ENCODE data around the gene RCCD1. TPM values are rescaled to one million over a fixed set of nuclear protein-coding genes. Genes with fewer than 3 reads are reported as not detected.
A peak's percentile ranks its signal among the peaks of the same experiment; 100 is the strongest.

The RCCD1 gene
- total RNA-seq, 5 donors from 2014 or later (not counting 1 experiment from before 2014, with no cell fraction given): 5.7 to 21.2 (median 15.8) TPM

DNA sequence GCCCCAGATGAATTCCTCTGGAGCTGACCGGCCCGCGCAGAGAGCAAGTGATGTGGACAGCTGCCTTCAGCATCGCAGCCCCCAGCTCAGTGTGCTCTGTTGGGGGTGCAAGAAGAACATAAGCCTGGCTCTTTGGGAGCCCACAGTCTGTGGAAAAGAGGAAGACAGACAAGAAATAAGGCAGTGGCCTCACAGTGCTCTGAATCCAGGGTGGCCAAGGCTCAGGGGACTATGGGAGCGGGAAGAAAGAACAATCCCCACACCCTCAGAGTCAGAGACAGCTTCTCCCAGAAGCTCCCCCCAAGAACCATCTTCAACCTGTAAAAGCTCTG lies 22.1 kb upstream of the RCCD1 start:
- Histone ChIP-seq H3K27me3 (replicated peaks in 1 of 2; ENCODE audit: control insufficient read depth in 2 of 2, extremely low read depth in 1 of 2, insufficient read depth in 2 of 2, low read length in 1 of 2) (no peaks in the 10 kb centered on the region), H3K9me3 (no peaks in the 10 kb centered on the region), H3K27ac (ENCODE audit: low read length) (peak overlapping the region; percentile 93), H3K4me1 (ENCODE audit: control insufficient read depth in 1 of 2, extremely low read depth in 1 of 2, insufficient read depth in 2 of 2, low read length in 2 of 2) (peaks cover 30 to 70% of the 10 kb centered on the region in 2 experiments), H3K4me3 (ENCODE audit: control insufficient read depth in 1 of 2, extremely low read depth in 1 of 2, low read length in 1 of 2) (no peak overlapping the region), H3K36me3 (ENCODE audit: control insufficient read depth in 2 of 2, extremely low read depth in 1 of 2, insufficient read depth in 1 of 2, low read length in 1 of 2) (peaks cover 0 to 9% of the 10 kb centered on the region in 2 donors)
- peak overlapping the region; percentile 98 for H3K27ac Mint-ChIP-seq
- peaks cover 49 to 57% (median 56%) of the 10 kb centered on the region in 3 donors for H3K4me1 Mint-ChIP-seq
- no CpG with 5 or more reads among the region's 5 CpGs for WGBS (ENCODE audit: insufficient coverage)
- H3K27me3 Mint-ChIP-seq: no peaks in the 10 kb centered on the region
- H3K4me3 Mint-ChIP-seq: peak overlapping the region; percentile 90 to 97 (median 95)
- POLR2A ChIA-PET: no interaction called here
- no peaks in the 10 kb centered on the region for H3K9me3 Mint-ChIP-seq
- H3K36me3 Mint-ChIP-seq: peaks cover 3% of the 10 kb centered on the region
- ATAC-seq (replicated peaks in 1 of 4) (no peak), DNase-seq (no peak)
- CTCF ChIA-PET: interaction anchor here (0.5 to 5.4 kb wide), 21 partner anchors 8 to 1038 kb away, joined by 3 to 78 read pairs (median 4); partner anchors contain the start of genes MAN2A2 (in 2 of the 2) and RCCD1 (in 2 of the 2)

DNA sequence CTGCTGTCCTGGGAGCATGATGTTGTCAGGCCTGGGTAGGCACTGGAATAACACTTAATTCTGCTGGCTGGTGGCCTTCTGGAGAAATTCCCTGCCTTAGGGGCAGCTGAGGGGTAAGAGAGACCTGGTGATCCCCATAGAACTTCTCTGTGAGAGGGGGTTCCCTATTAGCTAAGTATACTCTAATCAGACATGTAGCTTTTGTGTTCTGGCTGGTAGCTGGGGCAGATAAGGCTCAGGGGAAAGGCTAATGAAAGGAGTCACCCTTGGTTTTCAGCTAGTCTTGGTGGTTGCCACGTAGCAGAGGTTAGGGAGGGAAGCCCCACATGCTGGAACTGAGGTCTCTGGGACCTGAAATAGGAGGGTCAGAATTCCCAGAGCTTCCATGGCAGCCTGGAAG lies 21.4 kb upstream of the RCCD1 start:
- Histone ChIP-seq H3K36me3 (ENCODE audit: control insufficient read depth in 2 of 2, extremely low read depth in 1 of 2, insufficient read depth in 1 of 2, low read length in 1 of 2) (peaks cover 0 to 15% of the 10 kb centered on the region in 2 donors), H3K4me3 (ENCODE audit: control insufficient read depth in 1 of 2, extremely low read depth in 1 of 2, low read length in 1 of 2) (no peak overlapping the region), H3K27ac (ENCODE audit: low read length) (no peak overlapping the region), H3K4me1 (ENCODE audit: control insufficient read depth in 1 of 2, extremely low read depth in 1 of 2, insufficient read depth in 2 of 2, low read length in 2 of 2) (peaks cover 30 to 70% of the 10 kb centered on the region in 2 experiments), H3K9me3 (no peaks in the 10 kb centered on the region), H3K27me3 (replicated peaks in 1 of 2; ENCODE audit: control insufficient read depth in 2 of 2, extremely low read depth in 1 of 2, insufficient read depth in 2 of 2, low read length in 1 of 2) (no peaks in the 10 kb centered on the region)
- ChIA-PET CTCF (interaction anchor here (0.5 to 5.4 kb wide), 12 partner anchors 9 to 613 kb away, joined by 3 to 78 read pairs (median 8); partner anchors contain the start of genes RCCD1 (in 2 of the 2) and MAN2A2 (in 1 of the 2)), POLR2A (no interaction called here)
- ATAC-seq (replicated peaks in 1 of 4): no peak
- DNase-seq: no peak
- no peaks in the 10 kb centered on the region for H3K27me3 Mint-ChIP-seq
- H3K4me3 Mint-ChIP-seq: peak overlapping the region; percentile 28 to 90 (median 31)
- H3K9me3 Mint-ChIP-seq: no peaks in the 10 kb centered on the region
- WGBS (ENCODE audit: insufficient coverage): 55% methylated on average over 1 of the region's 1 CpG
- peaks cover 49 to 56% (median 56%) of the 10 kb centered on the region in 3 donors for H3K4me1 Mint-ChIP-seq
- peaks cover 5% of the 10 kb centered on the region for H3K36me3 Mint-ChIP-seq
- H3K27ac Mint-ChIP-seq: peak overlapping the region; percentile 15 to 61

DNA sequence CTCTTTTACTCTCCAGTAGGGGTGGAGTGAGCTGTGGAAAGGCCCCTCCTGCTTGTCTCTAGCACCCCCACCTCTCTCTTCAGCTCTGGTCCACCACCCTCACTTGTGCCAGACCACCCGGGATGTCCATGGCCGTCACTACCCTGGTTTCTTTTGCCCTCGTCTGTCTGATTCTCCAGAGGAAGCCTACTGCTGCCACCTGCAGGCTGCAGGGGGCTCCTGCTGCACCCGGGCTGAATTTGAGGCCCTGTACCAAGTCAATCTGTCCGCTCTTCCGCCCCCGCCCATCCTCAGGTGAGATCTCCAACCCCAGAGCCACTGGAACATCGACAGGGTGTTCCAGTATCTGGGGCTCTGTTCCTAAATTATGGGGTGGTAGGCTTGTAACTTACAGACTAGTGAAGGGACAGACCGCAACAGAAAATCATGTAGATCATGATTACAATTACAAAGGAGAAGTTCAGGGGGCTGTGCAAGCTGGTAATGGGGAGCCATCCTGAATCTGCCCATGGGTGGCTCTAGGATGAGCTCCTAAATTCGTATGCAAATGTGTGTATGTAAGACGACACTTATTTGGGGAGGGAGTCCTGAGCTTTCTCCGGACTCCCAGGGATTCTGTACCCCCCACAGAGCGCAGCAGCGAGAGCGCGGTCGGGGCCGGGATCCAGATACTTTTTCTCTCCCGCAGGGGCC lies 20.3 kb upstream of the RCCD1 start:
- H3K27ac Mint-ChIP-seq: peak overlapping the region; percentile 95 to 96
- peaks cover 45 to 52% (median 50%) of the 10 kb centered on the region in 3 donors for H3K4me1 Mint-ChIP-seq
- Histone ChIP-seq H3K27me3 (replicated peaks in 1 of 2; ENCODE audit: control insufficient read depth in 2 of 2, extremely low read depth in 1 of 2, insufficient read depth in 2 of 2, low read length in 1 of 2) (no peaks in the 10 kb centered on the region), H3K27ac (ENCODE audit: low read length) (peak overlapping the region; percentile 64), H3K4me3 (ENCODE audit: control insufficient read depth in 1 of 2, extremely low read depth in 1 of 2, low read length in 1 of 2) (peak overlapping the region; percentile 53 to 79), H3K4me1 (ENCODE audit: control insufficient read depth in 1 of 2, extremely low read depth in 1 of 2, insufficient read depth in 2 of 2, low read length in 2 of 2) (peaks cover 27 to 66% of the 10 kb centered on the region in 2 experiments), H3K36me3 (ENCODE audit: control insufficient read depth in 2 of 2, extremely low read depth in 1 of 2, insufficient read depth in 1 of 2, low read length in 1 of 2) (peaks cover 4 to 21% of the 10 kb centered on the region in 2 donors), H3K9me3 (no peaks in the 10 kb centered on the region)
- DNase-seq: peak; percentile 58 to 90 (median 79)
- peaks cover 8% of the 10 kb centered on the region for H3K36me3 Mint-ChIP-seq
- no peaks in the 10 kb centered on the region for H3K9me3 Mint-ChIP-seq
- POLR2A ChIA-PET: interaction anchor here (0.7 to 1.9 kb wide), 4 partner anchors 9 to 32 kb away, joined by 3 to 7 read pairs (median 3); partner anchors contain the start of genes MAN2A2 (in 1 of the 2) and RCCD1 (in 1 of the 2)
- peak overlapping the region; percentile 69 to 89 (median 89) for H3K4me3 Mint-ChIP-seq
- WGBS (ENCODE audit: insufficient coverage): 0% methylated on average over 14 of the region's 19 CpGs
- peak; percentile 39 to 46 (median 40) for ATAC-seq (replicated peaks in 1 of 4)
- no peaks in the 10 kb centered on the region for H3K27me3 Mint-ChIP-seq
- CTCF ChIA-PET: interaction anchor here (0.6 to 5.4 kb wide), 13 partner anchors 8 to 542 kb away, joined by 3 to 78 read pairs (median 4); partner anchors contain the start of genes MAN2A2 (in 1 of the 2) and RCCD1 (in 1 of the 2)

DNA sequence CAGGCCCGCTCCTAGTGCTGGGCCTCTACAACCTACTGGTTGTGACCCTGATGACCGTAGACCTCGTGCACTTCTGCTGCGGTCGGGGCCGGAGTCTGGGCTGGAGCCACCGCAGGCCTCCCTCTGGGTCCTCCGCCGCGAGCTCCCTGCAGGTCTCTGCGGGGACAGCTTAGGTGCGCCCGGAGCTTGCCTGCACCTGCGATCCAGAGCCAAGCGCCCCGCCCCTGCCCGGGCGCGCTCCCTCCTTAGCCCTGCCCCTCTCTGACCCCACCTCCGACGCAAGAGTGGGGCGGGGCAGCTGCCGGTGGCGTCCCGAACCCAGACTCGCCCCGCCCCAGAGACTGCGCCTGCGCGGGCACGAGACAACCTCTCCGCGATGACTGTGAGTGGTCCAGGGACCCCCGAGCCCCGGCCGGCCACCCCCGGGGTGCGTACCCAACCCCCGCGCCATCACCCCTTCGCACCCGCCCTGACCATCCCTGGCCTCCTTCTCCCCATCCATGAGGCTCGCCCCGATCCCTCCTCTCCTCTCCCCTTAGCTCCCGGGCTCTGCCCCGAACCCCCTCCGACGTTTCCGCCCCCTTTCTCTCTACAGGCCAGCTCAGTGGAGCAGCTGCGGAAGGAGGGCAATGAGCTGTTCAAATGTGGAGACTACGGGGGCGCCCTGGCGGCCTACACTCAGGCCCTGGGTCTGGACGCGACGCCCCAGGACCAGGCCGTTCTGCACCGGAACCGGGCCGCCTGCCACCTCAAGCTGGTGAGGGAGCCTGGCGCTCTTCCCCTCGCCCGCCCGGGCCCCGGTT lies 19.5 kb upstream of the RCCD1 start, which contains the start of gene UNC45A:
Gene UNC45A, plus strand, starts transcription at position 337 of the 803 bp plus-strand sequence. Its CDS starts 40 bp downstream, at position 377.
- Mint-ChIP-seq H3K4me1 (peaks cover 39 to 46% (median 43%) of the 10 kb centered on the region in 3 donors), H3K27me3 (no peaks in the 10 kb centered on the region), H3K9me3 (no peaks in the 10 kb centered on the region), H3K36me3 (peaks cover 16% of the 10 kb centered on the region), H3K27ac (peak within 1 kb of the TSS; percentile 95 to 96), H3K4me3 (peak within 1 kb of the TSS; percentile 69 to 89 (median 89))
- CTCF ChIA-PET: interaction anchor here (0.6 to 5.4 kb wide), 17 partner anchors 9 to 547 kb away, joined by 3 to 78 read pairs (median 4); partner anchors contain the start of genes IQGAP1 (in 1 of the 2), MAN2A2 (in 1 of the 2) and RCCD1 (in 1 of the 2)
- Histone ChIP-seq H3K27ac (ENCODE audit: low read length) (peak within 1 kb of the TSS; percentile 64), H3K27me3 (replicated peaks in 1 of 2; ENCODE audit: control insufficient read depth in 2 of 2, extremely low read depth in 1 of 2, insufficient read depth in 2 of 2, low read length in 1 of 2) (no peaks in the 10 kb centered on the region), H3K9me3 (no peaks in the 10 kb centered on the region), H3K4me3 (ENCODE audit: control insufficient read depth in 1 of 2, extremely low read depth in 1 of 2, low read length in 1 of 2) (peak within 1 kb of the TSS; percentile 64 to 79), H3K4me1 (ENCODE audit: control insufficient read depth in 1 of 2, extremely low read depth in 1 of 2, insufficient read depth in 2 of 2, low read length in 2 of 2) (peaks cover 27 to 60% of the 10 kb centered on the region in 2 experiments), H3K36me3 (ENCODE audit: control insufficient read depth in 2 of 2, extremely low read depth in 1 of 2, insufficient read depth in 1 of 2, low read length in 1 of 2) (peaks cover 10 to 29% of the 10 kb centered on the region in 2 donors)
- under 1% methylated on average over 59 of the region's 65 CpGs for WGBS (ENCODE audit: insufficient coverage)
- ATAC-seq (replicated peaks in 1 of 4) (peak; percentile 79 to 83 (median 80)), DNase-seq (peak; percentile 89 to 99 (median 94))
- POLR2A ChIA-PET: interaction anchor here (0.6 to 1.9 kb wide), 10 partner anchors 10 to 397 kb away, joined by 3 to 9 read pairs (median 4); partner anchors contain the start of genes MAN2A2 (in 1 of the 2) and RCCD1 (in 1 of the 2)

DNA sequence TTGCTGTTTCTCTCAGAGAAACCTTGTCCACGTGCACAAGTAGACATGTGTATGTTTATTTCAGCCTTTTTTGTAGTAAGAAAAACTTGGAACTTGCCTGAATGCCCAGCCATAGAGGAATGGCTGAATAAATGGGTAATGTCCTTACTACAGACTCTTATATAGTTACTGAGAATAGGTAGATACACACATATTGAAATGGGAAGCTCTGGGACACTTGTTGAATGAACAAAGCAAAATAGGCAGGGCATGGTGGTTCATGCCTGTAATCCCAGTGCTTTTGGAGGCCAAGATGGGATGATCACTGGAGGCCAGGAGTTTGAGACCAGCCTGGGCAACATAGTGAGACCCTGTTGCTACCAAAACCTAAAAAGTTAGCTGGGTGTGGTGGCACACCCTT lies 17.9 kb upstream of the RCCD1 start:
- H3K27me3 ChIP-seq (replicated peaks in 1 of 2; ENCODE audit: control insufficient read depth in 2 of 2, extremely low read depth in 1 of 2, insufficient read depth in 2 of 2, low read length in 1 of 2): no peaks in the 10 kb centered on the region
- peaks cover 18 to 44% of the 10 kb centered on the region in 2 donors for H3K36me3 ChIP-seq (ENCODE audit: control insufficient read depth in 2 of 2, extremely low read depth in 1 of 2, insufficient read depth in 1 of 2, low read length in 1 of 2)
- ATAC-seq (replicated peaks in 1 of 4): no peak
- H3K36me3 Mint-ChIP-seq: peaks cover 26% of the 10 kb centered on the region
- peak overlapping the region; percentile 69 to 89 (median 89) for H3K4me3 Mint-ChIP-seq
- CTCF ChIA-PET: no interaction called here
- POLR2A ChIA-PET: no interaction called here
- no peaks in the 10 kb centered on the region for H3K27me3 Mint-ChIP-seq
- H3K9me3 Mint-ChIP-seq: no peaks in the 10 kb centered on the region
- no peak for DNase-seq
- H3K9me3 ChIP-seq: no peaks in the 10 kb centered on the region
- no peak overlapping the region for H3K4me3 ChIP-seq (ENCODE audit: control insufficient read depth in 1 of 2, extremely low read depth in 1 of 2, low read length in 1 of 2)
- H3K4me1 ChIP-seq (ENCODE audit: control insufficient read depth in 1 of 2, extremely low read depth in 1 of 2, insufficient read depth in 2 of 2, low read length in 2 of 2): peaks cover 19 to 43% of the 10 kb centered on the region in 2 experiments
- H3K27ac Mint-ChIP-seq: no peak overlapping the region
- WGBS (ENCODE audit: insufficient coverage): no CpG with 5 or more reads among the region's 1 CpG
- H3K4me1 Mint-ChIP-seq: peaks cover 25 to 30% (median 30%) of the 10 kb centered on the region in 3 donors
- H3K27ac ChIP-seq (ENCODE audit: low read length): no peak overlapping the region

DNA sequence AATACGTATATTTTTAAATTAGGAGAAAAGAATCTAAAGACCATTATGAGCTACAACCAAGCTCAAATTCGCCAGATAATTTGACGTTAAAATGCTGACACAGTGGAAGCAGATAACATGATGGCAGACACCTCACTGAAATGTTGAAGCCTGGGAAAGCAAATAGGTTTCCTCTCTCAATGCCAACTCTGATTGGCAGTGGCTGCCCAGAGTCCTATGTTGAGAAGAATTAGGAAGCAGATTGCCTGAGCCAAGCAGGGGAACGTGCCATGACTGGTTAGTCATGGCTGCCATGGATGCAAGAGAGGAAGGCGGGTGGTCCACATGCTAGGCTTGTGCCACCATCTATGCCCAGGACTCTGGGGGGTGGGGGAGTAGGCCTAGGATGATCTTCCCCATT lies 16.4 kb upstream of the RCCD1 start:
- Histone ChIP-seq H3K4me1 (ENCODE audit: control insufficient read depth in 1 of 2, extremely low read depth in 1 of 2, insufficient read depth in 2 of 2, low read length in 2 of 2) (peaks cover 16 to 32% of the 10 kb centered on the region in 2 experiments), H3K27me3 (replicated peaks in 1 of 2; ENCODE audit: control insufficient read depth in 2 of 2, extremely low read depth in 1 of 2, insufficient read depth in 2 of 2, low read length in 1 of 2) (no peaks in the 10 kb centered on the region), H3K36me3 (ENCODE audit: control insufficient read depth in 2 of 2, extremely low read depth in 1 of 2, insufficient read depth in 1 of 2, low read length in 1 of 2) (peaks cover 28 to 58% of the 10 kb centered on the region in 2 donors), H3K9me3 (no peaks in the 10 kb centered on the region), H3K4me3 (ENCODE audit: control insufficient read depth in 1 of 2, extremely low read depth in 1 of 2, low read length in 1 of 2) (no peak overlapping the region), H3K27ac (ENCODE audit: low read length) (no peak overlapping the region)
- Mint-ChIP-seq H3K4me3 (no peak overlapping the region), H3K27ac (no peak overlapping the region), H3K4me1 (peaks cover 21 to 23% (median 23%) of the 10 kb centered on the region in 3 donors), H3K27me3 (no peaks in the 10 kb centered on the region), H3K9me3 (no peaks in the 10 kb centered on the region), H3K36me3 (peaks cover 39% of the 10 kb centered on the region)
- ATAC-seq (replicated peaks in 1 of 4) (no peak), DNase-seq (no peak)
- 93% methylated on average over 3 of the region's 5 CpGs for WGBS (ENCODE audit: insufficient coverage)
- ChIA-PET CTCF (no interaction called here), POLR2A (no interaction called here)

Measured in T-cell (primary cell).